Small intestine (tissue), 7 donors: ENCODE data around the gene ZXDC. TPM values are rescaled to one million over a fixed set of nuclear protein-coding genes. Genes with fewer than 3 reads are reported as not detected.

ENCODE experiments used
- DNase-seq, 2 donors: peaks; one replicate each; pipeline versions ENCODE4 v3.0.0 to v3.0.0-alpha.2; 2013
- FAIRE-seq: peaks from 2 replicates; lab custom pipeline; 2012; peaks lifted over from hg19 to GRCh38; lab: Jason Lieb, UNC
- H3K27ac ChIP-seq, 3 donors: one replicate each; pipeline ENCODE4 v1.5.1; 2013; ENCODE audit warnings: low read length in 2 of 3, mild to moderate bottlenecking in 2 of 3, control low read depth in 1 of 3, inconsistent platforms in 1 of 3, low read depth in 1 of 3, moderate library complexity in 1 of 3
- H3K27me3 ChIP-seq, 3 donors: one replicate each; pipeline ENCODE4 v1.6.1; 2013; ENCODE audit warnings: low read length in 3 of 3, inconsistent platforms in 1 of 3; ENCODE audit not compliant: control insufficient read depth in 3 of 3, insufficient read depth in 3 of 3
- H3K36me3 ChIP-seq, 3 donors: one replicate each; pipeline ENCODE4 v1.6.1; 2013; ENCODE audit warnings: low read length in 3 of 3, inconsistent platforms in 1 of 3, low read depth in 1 of 3, mild to moderate bottlenecking in 1 of 3, moderate library complexity in 1 of 3; ENCODE audit not compliant: control insufficient read depth in 3 of 3, insufficient read depth in 2 of 3
- H3K4me1 ChIP-seq, 3 donors: one replicate each; pipeline ENCODE4 v1.6.1; 2013; ENCODE audit warnings: low read length in 2 of 3, inconsistent platforms in 1 of 3, low read depth in 1 of 3, mild to moderate bottlenecking in 1 of 3, moderate library complexity in 1 of 3; ENCODE audit not compliant: control insufficient read depth in 3 of 3, insufficient read depth in 2 of 3
- H3K4me3 ChIP-seq, 3 donors: one replicate each; pipeline ENCODE4 v1.5.1; 2013; ENCODE audit warnings: low read length in 3 of 3, control low read depth in 1 of 3, inconsistent platforms in 1 of 3, low read depth in 1 of 3, mild to moderate bottlenecking in 1 of 3, moderate library complexity in 1 of 3
- H3K9me3 ChIP-seq, 2 donors: one replicate each; pipeline ENCODE4 v1.6.1; 2013; ENCODE audit warnings: low read depth in 1 of 2, low read length in 1 of 2; ENCODE audit not compliant: control insufficient read depth in 2 of 2, insufficient read depth in 1 of 2
- WGBS, 3 donors: extraction: QIAGEN DNeasy Blood & Tissue Kit; methylation state at CpG; one replicate each; pipeline ENCODE4 v1.1.7; 2013; 5-methylcytosine and 5-hydroxymethylcytosine counted together
- polyA plus RNA-seq, 4 donors: library from polyadenylated mRNA; stranded (reverse) in 3 of 4; unstranded in 1 of 4; fragments of 200-250 nt in 3 of 4; fragments of 120-200 nt in 1 of 4; gene quantifications; one replicate each; pipeline versions ENCODE4 v1.2.1 to v1.2.3, GENCODE V29; 2013
- donor health status: healthy with polysubstance abuse.
- donor health status: control.
- donor health status: control.
- donor health status: Bipolar disorder and iron deficiency.
- donor health status: healthy.

ZXDC gene
- polyA plus RNA-seq, 4 donors, result 10.0 to 35.9 (median 13.3) TPM

GRCh38 chr3:126451511-126451910, 24.2 kb downstream of the ZXDC start:
- Histone ChIP-seq H3K27me3 (no peaks in the 10 kb centered on the region), H3K4me3 (no peak overlapping the region), H3K9me3 (no peaks in the 10 kb centered on the region), H3K36me3 (peaks cover 8 to 65% (median 10%) of the 10 kb centered on the region in 3 donors), H3K4me1 (no peaks in the 10 kb centered on the region), H3K27ac (no peak overlapping the region)
- FAIRE-seq (no peak), DNase-seq (no peak)
- WGBS, 3 donors, result 90 to 91% (median 91%) methylated on average over 12 of the region's 12 CpGs

GRCh38 chr3:126450744-126451143, 24.9 kb downstream of the ZXDC start:
- peaks cover 8 to 61% (median 10%) of the 10 kb centered on the region in 3 donors for H3K36me3 ChIP-seq
- H3K27ac ChIP-seq, result no peak overlapping the region
- no peak for DNase-seq

GRCh38 chr3:126450219-126450618, 25.5 kb downstream of the ZXDC start:
- Histone ChIP-seq H3K27me3 (no peaks in the 10 kb centered on the region), H3K36me3 (peaks cover 8 to 60% (median 10%) of the 10 kb centered on the region in 3 donors), H3K27ac (no peak overlapping the region), H3K4me1 (no peaks in the 10 kb centered on the region), H3K9me3 (no peaks in the 10 kb centered on the region), H3K4me3 (no peak overlapping the region)
- 77 to 85% (median 80%) methylated on average over 9 of the region's 9 CpGs for WGBS, 3 donors
- DNase-seq (no peak), FAIRE-seq (no peak)

More at GRCh38 chr3:126450744-126451143, 24.9 kb downstream of the ZXDC start:
- Histone ChIP-seq H3K4me1 (no peaks in the 10 kb centered on the region), H3K27me3 (no peaks in the 10 kb centered on the region), H3K9me3 (no peaks in the 10 kb centered on the region), H3K4me3 (no peak overlapping the region)
- WGBS, 3 donors, result 88 to 95% (median 93%) methylated on average over 3 of the region's 3 CpGs
- no peak for FAIRE-seq

- WGBS, 3 donors, result 75 to 87% (median 81%) methylated on average over 11 of the region's 11 CpGs
- DNase-seq, result no peak
- H3K36me3 ChIP-seq, result peaks cover 8 to 61% (median 10%) of the 10 kb centered on the region in 3 donors
- no peaks in the 10 kb centered on the region for H3K4me1 ChIP-seq
- no peaks in the 10 kb centered on the region for H3K27me3 ChIP-seq
- FAIRE-seq, result no peak
- no peak overlapping the region for H3K4me3 ChIP-seq
- H3K27ac ChIP-seq, result no peak overlapping the region
- H3K9me3 ChIP-seq, result no peaks in the 10 kb centered on the region
Observed at GRCh38 chr3:126449621-126450051, 26.1 kb downstream of the ZXDC start.

GRCh38 chr3:126448893-126449180, 26.9 kb downstream of the ZXDC start:
- DNase-seq, result no peak
- H3K9me3 ChIP-seq, result no peaks in the 10 kb centered on the region
- no peak overlapping the region for H3K4me3 ChIP-seq
- no peak overlapping the region for H3K27ac ChIP-seq
- no peaks in the 10 kb centered on the region for H3K27me3 ChIP-seq
- H3K4me1 ChIP-seq, result no peaks in the 10 kb centered on the region
- peaks cover 8 to 61% (median 10%) of the 10 kb centered on the region in 3 donors for H3K36me3 ChIP-seq
- FAIRE-seq, result no peak
- WGBS, 3 donors, result 93 to 97% (median 97%) methylated on average over 8 of the region's 8 CpGs

GRCh38 chr3:126448136-126448892, 27.4 kb downstream of the ZXDC start:
- 93 to 94% (median 94%) methylated on average over 17 of the region's 17 CpGs for WGBS, 3 donors
- peaks cover 9 to 59% (median 10%) of the 10 kb centered on the region in 3 donors for H3K36me3 ChIP-seq
- H3K27me3 ChIP-seq, result no peaks in the 10 kb centered on the region
- no peak for DNase-seq
- H3K27ac ChIP-seq, result no peak overlapping the region
- no peak for FAIRE-seq
- H3K4me3 ChIP-seq, result no peak overlapping the region
- no peaks in the 10 kb centered on the region for H3K9me3 ChIP-seq
- H3K4me1 ChIP-seq, result no peaks in the 10 kb centered on the region

GRCh38 chr3:126447456-126448106, 28.1 kb downstream of the ZXDC start:
- FAIRE-seq (no peak), DNase-seq (no peak)
- Histone ChIP-seq H3K27me3 (no peaks in the 10 kb centered on the region), H3K27ac (no peak overlapping the region), H3K36me3 (peaks cover 10 to 60% (median 12%) of the 10 kb centered on the region in 3 donors), H3K4me3 (no peak overlapping the region), H3K9me3 (no peaks in the 10 kb centered on the region), H3K4me1 (no peaks in the 10 kb centered on the region)
- WGBS, 3 donors, result 83 to 87% (median 85%) methylated on average over 12 of the region's 12 CpGs

- H3K27ac ChIP-seq, result no peak overlapping the region
- H3K4me1 ChIP-seq, result no peaks in the 10 kb centered on the region
- 81 to 98% (median 91%) methylated on average over 2 of the region's 2 CpGs for WGBS, 3 donors
- H3K4me3 ChIP-seq, result no peak overlapping the region
- no peak for FAIRE-seq
- H3K27me3 ChIP-seq, result no peaks in the 10 kb centered on the region
- peaks cover 10 to 60% (median 12%) of the 10 kb centered on the region in 3 donors for H3K36me3 ChIP-seq
- no peak for DNase-seq
- no peaks in the 10 kb centered on the region for H3K9me3 ChIP-seq
Observed at GRCh38 chr3:126446791-126447190, 28.9 kb downstream of the ZXDC start.
